ENCODE results near the gene NFASC. TPM values are rescaled to one million over a fixed set of nuclear protein-coding genes. Genes with fewer than 3 reads are reported as not detected.

NFASC gene
- total and polyA plus RNA-seq, 8 donors = 1.1 to 54.2 (median 13.3) TPM

DNA sequence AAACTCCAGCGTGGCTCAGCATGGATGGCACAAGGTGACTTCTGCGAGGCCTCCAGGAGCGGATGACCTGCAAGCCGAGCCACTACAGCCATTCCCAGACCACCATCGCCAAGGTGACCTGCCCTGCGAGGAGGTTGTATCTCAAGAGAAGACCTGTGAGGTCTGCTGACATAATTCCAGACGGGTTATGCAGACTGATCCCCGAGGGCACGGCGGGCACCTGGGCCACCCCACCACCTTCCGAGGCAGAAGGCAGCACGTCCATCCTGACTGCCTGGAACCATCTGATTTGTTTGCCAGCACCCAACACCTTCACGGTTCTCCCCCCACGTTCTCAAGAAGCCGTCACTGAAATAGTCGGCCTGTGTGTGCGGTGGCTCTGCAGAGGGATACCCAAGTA lies 115.5 kb downstream of the NFASC start:
- TF ChIP-seq, protein P1, sequence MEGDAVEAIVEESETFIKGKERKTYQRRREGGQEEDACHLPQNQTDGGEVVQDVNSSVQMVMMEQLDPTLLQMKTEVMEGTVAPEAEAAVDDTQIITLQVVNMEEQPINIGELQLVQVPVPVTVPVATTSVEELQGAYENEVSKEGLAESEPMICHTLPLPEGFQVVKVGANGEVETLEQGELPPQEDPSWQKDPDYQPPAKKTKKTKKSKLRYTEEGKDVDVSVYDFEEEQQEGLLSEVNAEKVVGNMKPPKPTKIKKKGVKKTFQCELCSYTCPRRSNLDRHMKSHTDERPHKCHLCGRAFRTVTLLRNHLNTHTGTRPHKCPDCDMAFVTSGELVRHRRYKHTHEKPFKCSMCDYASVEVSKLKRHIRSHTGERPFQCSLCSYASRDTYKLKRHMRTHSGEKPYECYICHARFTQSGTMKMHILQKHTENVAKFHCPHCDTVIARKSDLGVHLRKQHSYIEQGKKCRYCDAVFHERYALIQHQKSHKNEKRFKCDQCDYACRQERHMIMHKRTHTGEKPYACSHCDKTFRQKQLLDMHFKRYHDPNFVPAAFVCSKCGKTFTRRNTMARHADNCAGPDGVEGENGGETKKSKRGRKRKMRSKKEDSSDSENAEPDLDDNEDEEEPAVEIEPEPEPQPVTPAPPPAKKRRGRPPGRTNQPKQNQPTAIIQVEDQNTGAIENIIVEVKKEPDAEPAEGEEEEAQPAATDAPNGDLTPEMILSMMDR (IDR thresholded peaks at IDR 0.05) = no peak
- TF ChIP-seq POLR2AphosphoS5 (IDR thresholded peaks at IDR 0.05) (no peak), EP300 (IDR thresholded peaks at IDR 0.05) (no peak), POLR2A (IDR thresholded peaks at IDR 0.05) (no peak)
- intact Hi-C loops (cut with DNase I; ENCODE audit: low total_unique reads) = loop anchor here (5.0 kb wide), 1 partner anchor 71 kb away; no protein-coding TSS in a partner anchor
- H3K4me3 ChIP-seq = no peak overlapping the region
- H3K4me1 ChIP-seq = no peaks in the 10 kb centered on the region
- no peaks in the 10 kb centered on the region for H3K9me3 ChIP-seq
- WGBS, 5 donors = 75 to 86% (median 80%) methylated on average over 13 to 17 of the region's 17 CpGs
- DNase-seq = no peak
- no peak overlapping the region for H3K27ac ChIP-seq
- peaks cover 0 to 4% (median 3%) of the 10 kb centered on the region in 3 donors for H3K27me3 ChIP-seq
- peaks cover 0 to 36% (median 11%) of the 10 kb centered on the region in 4 donors for H3K36me3 ChIP-seq

DNA sequence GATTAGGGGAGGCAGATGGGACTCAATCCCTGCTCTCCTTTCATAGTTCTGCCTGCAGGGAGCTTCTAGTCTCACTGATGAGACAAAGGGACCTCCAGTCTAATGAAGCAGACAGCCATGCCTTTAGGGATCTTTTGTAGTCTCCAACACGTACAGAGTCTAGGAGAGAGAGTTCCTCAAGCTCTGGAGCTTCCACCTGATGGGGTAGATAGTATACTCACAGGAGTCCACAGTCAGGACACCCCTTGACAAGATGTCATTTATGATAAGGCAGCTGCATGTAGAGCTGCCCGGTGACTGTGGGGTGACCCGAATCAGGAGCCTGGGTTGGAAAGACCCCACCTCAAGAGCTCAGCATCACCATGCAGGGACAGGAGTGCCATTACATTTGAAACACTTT lies 117.0 kb downstream of the NFASC start:
- 67 to 83% (median 69%) methylated on average over 3 of the region's 3 CpGs for WGBS, 5 donors
- Histone ChIP-seq H3K9me3 (no peaks in the 10 kb centered on the region), H3K4me3 (no peak overlapping the region), H3K27me3 (peaks cover 0 to 4% (median 3%) of the 10 kb centered on the region in 3 donors), H3K4me1 (no peaks in the 10 kb centered on the region), H3K36me3 (peaks cover 0 to 40% (median 14%) of the 10 kb centered on the region in 4 donors), H3K27ac (no peak overlapping the region)
- intact Hi-C loops (cut with DNase I; ENCODE audit: low total_unique reads) = loop anchor here (5.0 kb wide), 1 partner anchor 70 kb away; no protein-coding TSS in a partner anchor
- no peak for TF ChIP-seq POLR2A (IDR thresholded peaks at IDR 0.05)
- TF ChIP-seq EP300 (IDR thresholded peaks at IDR 0.05) = no peak
- TF ChIP-seq, protein P1 (IDR thresholded peaks at IDR 0.05) = no peak
- TF ChIP-seq POLR2AphosphoS5 (IDR thresholded peaks at IDR 0.05) = no peak
- no peak for DNase-seq

DNA sequence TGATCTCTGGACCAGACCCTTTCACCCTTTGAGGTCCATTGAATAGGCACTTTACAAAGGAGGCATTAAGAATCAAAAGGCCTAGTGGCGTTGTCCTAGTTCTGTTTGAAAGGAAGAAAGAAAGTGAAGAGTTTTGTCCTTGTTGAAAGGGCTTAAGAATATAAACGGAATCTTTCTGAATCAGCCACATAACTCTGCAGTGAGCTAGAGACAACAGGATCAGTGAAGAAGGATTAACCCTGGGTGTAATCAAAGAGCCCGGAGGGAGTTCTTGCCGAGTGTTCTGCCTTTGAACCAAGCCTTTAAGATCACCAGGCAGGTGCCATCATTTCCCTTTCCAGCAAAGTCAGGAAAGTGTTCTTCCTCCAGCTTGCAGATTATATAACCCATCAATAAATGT lies 117.5 kb downstream of the NFASC start:
- no peak for DNase-seq

DNA sequence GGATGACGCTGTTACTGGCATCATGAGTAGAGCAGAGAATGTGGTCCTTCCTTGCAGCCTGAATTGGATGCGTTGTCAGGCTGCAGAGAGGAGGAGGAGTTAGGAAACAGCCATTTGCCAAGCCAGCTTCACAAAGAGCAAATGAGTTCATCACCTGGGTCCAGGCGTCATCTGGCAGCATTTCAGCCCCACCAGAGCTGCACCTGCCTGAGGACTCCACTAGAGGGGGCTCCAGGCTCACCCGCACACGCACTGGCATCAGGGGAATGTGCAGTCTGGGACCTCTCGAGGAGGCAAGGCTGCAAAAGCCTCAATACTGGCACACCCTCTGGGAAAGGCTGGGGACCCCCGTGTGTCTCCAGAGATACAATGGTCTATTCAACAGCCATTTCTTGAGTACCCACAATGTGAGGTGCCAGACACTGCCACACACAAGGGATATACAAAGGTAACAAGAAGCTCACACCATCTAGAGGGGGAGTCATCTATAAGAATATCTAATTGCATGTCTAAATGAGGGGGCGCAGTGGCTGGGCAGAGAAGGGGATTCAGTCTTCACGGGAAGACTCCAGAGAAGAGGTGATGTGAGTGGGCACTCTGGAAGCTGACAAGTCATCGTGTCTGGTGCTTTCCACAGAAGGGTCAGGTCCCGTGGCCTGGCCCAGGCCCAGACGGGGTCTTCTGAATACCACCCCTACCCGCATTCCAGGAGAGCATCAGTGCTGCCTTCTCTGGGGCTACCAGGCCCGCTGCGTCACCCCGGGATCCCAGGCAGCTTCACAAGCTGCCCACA lies 118.8 kb downstream of the NFASC start:
- peaks cover 0 to 43% (median 14%) of the 10 kb centered on the region in 4 donors for H3K36me3 ChIP-seq
- 48 to 59% (median 54%) methylated on average over 13 to 16 of the region's 16 CpGs for WGBS, 5 donors
- H3K4me3 ChIP-seq = no peak overlapping the region
- TF ChIP-seq, protein P1 (IDR thresholded peaks at IDR 0.05) = peak in 6 of 7 experiments; percentile 22 to 87 (median 76)
- TF ChIP-seq EP300 (IDR thresholded peaks at IDR 0.05) (no peak), POLR2AphosphoS5 (IDR thresholded peaks at IDR 0.05) (no peak), POLR2A (IDR thresholded peaks at IDR 0.05) (no peak)
- intact Hi-C loops (cut with DNase I; ENCODE audit: low total_unique reads) = loop anchor here (5.0 kb wide), 1 partner anchor 68 kb away; no protein-coding TSS in a partner anchor
- H3K9me3 ChIP-seq = no peaks in the 10 kb centered on the region
- no peaks in the 10 kb centered on the region for H3K4me1 ChIP-seq
- peak; percentile 67 to 91 for DNase-seq
- H3K27me3 ChIP-seq = peaks cover 0 to 4% (median 3%) of the 10 kb centered on the region in 3 donors
- H3K27ac ChIP-seq = peak overlapping the region in 1 of 5 donors; percentile 4

More for the DNA sequence above, 117.5 kb downstream of the NFASC start:
- intact Hi-C loops (cut with DNase I; ENCODE audit: low total_unique reads) = loop anchor here (5.0 kb wide), 1 partner anchor 69 kb away; no protein-coding TSS in a partner anchor
- 65 to 79% (median 71%) methylated on average over 4 of the region's 4 CpGs for WGBS, 5 donors
- TF ChIP-seq EP300 (IDR thresholded peaks at IDR 0.05) (no peak), POLR2AphosphoS5 (IDR thresholded peaks at IDR 0.05) (no peak), POLR2A (IDR thresholded peaks at IDR 0.05) (no peak)
- TF ChIP-seq, protein P1 (IDR thresholded peaks at IDR 0.05) = no peak
- Histone ChIP-seq H3K4me1 (no peaks in the 10 kb centered on the region), H3K36me3 (peaks cover 0 to 43% (median 14%) of the 10 kb centered on the region in 4 donors), H3K4me3 (no peak overlapping the region), H3K27ac (no peak overlapping the region), H3K9me3 (no peaks in the 10 kb centered on the region), H3K27me3 (peaks cover 0 to 4% (median 3%) of the 10 kb centered on the region in 3 donors)
